HG03354 (cell line): ENCODE data around the gene GNPTAB.
"Not testable (repeated sequence)": the region's sequence is repeated elsewhere in the genome, so short reads cannot be mapped to it uniquely, and the experiment has no call there.

Source experiments
- ATAC-seq: cut with Tn5 transposase; IDR thresholded peaks from one replicate; pipeline ENCODE4 v1.9.1; 2021; ENCODE audit warnings: mild to moderate bottlenecking; ENCODE audit not compliant: unreplicated experiment, poor library complexity, severe bottlenecking

GNPTAB gene

DNA sequence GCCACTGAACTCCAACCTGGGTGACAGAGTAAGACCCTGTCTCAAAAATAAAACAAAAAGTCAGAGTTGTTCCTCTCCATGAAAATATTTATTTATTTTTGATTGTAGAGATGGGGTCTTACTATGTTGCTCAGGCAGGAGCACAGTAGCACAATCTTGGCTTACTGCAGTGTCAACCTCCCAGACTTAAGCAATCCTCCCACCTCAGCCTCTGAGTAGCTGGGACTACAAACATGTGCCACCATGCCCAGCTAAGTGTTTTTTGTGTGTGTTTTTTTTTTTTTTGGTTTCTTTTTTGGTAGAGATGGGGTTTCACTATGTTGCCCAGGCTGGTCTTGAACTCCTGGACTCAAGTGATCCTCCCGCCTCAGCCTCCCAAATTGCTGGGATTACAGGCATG is 18.0 kb downstream of the GNPTAB start:
- not testable (repeated sequence) for ATAC-seq

DNA sequence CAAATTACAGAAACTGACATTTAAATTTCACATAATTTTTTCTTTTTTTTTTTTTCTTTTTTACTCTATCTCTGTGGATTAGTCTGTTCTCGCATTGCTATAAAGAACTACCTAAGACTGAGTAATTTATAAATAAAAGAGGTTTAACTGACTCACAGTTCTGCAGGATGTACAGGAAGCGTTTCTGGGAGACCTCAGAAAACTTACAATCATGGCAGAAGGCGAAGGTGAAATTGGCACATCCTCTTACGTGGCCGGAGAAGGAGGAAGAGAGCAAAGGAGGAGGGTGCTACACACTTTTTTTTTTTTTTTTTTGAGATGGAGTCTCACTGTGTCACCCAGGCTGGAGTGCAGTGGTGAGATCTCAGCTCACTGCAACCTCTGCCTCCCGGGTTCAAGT is 19.4 kb downstream of the GNPTAB start:
- not testable (repeated sequence) for ATAC-seq

DNA sequence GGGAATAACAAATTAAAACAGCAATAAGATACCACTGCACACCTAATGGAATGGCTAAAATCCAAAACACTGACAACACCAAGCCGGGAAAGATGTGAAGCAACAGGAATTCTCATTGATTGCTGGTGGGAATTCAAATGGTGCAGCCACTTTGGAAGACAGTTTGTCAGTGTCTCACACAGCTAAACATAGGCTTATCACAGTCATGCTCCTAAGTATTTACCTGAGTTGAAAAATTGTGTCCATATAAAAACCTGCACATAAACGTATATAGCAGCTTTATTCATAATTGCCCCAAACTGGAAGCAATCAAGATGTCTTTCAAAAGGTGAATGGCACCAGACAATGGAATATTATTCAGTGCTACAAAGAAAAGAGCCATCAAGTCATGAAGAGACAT is 21.6 kb downstream of the GNPTAB start:
- ATAC-seq, result no peak

DNA sequence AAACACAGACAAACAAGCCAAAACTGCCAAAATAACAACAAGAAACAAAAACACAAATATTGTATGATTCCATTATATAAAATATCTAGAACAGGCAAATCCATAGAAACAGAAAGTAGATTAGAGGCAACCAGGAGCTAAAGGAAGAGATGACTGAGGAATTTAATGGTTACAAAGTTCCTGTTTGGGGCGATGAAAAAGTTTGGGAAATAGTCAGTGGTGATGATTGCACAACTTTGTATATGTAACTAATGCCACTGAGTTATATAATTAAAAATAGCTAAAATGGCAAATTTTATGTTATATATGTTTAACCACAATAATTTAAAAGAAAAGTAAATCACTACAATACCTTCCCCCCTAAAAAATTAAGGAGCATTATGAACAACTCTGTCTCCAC is 24.5 kb downstream of the GNPTAB start:
- ATAC-seq, result no peak

DNA sequence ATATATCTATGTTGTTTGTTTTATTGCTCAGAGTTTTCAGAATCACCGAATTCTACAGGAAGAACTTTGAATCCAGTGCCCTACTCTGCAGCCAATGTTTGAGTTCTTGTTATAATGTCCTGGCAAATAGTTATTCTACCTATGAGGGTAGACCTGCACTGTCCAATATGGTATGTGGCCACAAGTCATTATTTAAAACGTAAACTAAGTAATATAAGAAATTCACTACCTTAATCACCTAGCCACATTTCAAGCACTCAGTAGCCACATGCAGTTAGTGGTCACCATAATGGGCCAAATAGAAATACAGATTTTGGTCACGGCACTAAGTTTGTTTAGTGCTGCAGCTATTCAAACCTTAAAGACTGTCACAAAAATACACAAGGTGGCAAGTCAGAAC is 26.4 kb downstream of the GNPTAB start:
- no peak for ATAC-seq

DNA sequence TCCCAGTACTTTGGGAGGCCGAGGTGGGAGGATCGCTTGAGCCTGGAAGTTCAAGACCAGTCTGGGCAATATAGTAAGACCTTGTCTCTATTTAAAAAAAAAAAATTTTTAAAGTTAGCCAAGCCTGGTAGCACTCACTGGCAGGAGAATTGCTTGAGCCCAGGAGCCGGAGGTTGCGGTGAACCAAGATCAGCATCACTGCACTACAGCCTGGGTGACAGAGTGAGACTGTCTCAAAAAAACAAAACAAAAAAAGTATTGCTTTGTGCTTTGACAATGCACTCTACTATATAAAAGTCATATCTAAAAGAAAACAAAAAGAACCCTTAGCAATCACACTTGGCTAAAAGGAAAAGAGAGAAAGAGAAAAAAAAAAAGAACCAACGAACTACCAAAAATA is 26.8 kb downstream of the GNPTAB start:
- no peak for ATAC-seq

DNA sequence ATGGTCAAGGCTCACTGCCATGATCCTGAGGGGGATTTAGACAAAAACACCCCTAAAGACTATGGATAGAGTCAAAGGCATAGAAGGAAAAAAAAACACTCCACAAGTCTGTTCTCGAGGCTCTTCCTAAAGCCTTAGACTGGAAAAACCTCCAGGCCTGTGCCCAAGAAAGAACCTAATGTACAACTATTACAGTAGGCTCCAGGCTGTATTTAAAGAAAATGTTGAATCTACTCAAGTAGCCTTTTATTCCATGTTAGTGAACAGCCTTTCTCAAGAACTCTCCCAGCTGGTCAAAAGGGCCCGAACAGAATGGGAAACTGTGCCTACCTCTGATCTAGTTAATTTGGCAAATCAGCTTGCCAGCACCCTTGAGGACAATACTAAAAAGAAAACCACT is 28.3 kb downstream of the GNPTAB start:
- ATAC-seq, result no peak

DNA sequence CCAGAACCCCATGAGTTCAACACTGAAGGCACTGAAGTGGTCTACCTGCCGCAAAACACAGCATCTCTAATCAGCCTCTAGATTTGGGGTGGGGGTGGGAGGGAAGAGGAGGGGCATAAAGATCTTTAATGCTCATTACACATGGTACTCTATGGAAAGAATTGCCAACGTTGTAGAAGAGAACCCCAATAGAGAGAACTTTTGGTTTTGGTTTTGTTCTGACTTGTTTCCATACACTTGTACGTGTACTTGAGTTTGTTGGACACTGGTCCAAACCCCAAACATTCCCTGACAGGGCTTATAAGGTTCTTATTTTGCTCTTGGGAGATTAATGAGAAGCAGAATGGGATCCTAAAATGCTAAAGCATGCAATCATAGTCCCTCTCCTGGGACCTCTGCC is 31.0 kb downstream of the GNPTAB start:
- ATAC-seq, result peak; percentile 53

DNA sequence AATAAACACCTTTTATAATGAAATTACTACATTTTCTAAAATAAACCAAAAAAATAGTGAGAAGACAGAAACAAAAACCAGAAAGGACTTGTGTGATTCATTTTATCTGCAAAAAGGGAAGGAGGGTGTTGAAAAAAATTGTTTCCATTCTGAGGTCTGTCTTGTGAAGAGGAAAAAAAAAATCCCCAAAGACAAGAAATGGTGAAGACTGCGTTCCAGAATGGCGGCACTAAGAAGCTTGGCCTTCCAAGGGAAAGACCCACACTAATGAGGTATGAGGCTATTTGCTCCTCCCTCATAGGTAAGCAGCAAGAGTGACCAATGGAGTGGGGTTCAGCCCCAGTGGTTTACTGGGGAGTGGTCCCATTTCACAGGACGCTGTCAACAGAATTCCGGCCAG is 35.0 kb downstream of the GNPTAB start:
- no peak for ATAC-seq

DNA sequence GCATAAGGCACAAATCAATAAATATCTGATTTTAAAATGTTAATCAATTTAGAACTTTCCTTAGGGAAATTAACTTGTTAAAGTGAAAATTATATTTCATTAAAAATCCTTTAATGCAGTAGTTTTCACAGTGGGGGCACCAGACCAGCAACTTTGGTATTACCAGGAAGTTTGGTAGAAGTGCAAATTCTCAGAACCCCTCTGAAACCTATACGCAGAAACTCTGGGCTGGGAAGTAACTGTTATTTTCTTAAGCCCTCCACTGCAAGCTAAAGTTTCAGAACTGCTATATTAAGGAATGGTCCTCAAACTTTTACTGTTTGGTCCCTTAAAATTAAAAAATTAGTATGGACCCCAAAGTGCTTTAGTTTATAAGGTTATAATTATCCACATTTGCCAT is 35.7 kb downstream of the GNPTAB start:
- ATAC-seq, result no peak

DNA sequence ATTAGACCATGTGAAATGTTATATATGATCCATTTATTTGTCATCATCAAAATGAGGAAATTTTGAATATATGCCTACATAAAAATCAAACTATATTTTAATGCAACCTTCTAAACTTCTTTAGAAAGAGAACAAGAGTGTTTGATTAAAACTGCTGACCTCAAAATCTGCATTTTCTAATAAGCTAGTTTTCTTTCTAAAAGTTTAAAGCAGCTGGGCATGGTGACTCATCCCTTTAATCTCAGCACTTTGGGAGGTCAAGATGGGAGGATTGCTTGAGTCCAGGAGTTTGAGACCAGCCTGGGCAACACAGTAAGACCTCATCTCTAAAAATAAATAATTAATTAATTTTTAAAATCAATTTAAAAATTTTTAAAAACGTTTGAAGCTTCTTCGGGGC is 36.2 kb downstream of the GNPTAB start:
- no peak for ATAC-seq

DNA sequence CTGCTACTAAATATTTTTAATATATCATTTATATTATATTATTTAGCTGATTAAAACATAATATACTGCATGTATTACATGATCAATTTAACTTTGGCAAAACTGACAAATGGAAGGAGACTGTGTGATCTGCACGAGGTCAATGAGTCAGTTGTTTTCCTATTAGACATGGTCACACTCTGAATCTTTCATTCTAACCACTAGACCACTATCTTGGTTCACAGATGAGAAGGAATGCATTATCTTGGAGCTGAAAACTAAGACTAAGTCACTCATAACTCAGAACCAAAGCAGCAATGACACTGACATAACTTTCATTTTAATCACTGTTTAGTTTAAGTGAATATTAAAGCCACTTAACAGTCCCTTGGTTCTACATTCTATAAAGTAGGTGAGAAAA is 37.4 kb downstream of the GNPTAB start:
- no peak for ATAC-seq

DNA sequence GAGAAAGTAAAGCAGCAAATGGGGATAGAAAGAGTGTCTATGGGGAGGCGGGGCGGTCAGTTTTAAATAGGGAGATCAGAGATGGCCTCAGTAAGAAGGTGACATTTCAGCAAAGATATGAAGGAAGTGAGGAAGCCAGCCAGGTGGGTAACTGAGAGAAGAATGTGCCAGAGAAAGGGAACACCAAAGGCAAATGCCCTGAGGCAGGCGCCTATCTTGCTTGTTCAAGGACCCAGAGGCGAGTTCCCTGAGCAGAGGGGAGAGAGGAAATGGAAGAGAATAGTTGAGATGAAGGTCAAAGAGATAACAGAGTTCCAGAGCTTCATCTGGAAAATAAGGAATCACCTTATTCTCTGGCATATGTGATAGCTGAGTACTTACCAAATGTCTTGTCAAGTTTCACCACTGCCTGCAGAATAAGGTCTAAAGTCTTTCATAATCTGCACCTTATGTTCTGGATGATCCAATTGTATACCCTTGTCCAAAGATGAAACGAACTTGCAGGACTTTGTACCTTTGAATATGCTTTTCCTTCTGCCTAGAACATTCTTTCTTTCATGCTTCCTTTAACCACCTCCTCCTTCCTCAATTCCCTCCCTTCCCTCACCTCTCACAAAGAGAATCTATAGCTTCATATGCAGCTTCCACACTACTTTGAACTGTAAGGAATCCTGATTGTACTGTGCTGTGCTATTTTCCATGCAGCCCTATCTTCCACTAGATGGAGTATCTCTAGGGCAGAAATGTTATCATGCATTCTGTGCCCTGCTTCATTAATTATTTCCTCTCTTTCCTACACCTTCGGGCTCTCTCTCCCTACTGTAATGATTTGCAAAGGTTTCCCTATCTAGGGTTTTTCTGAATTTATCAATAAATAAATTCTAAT is 38.5 kb downstream of the GNPTAB start:
- no peak for ATAC-seq

DNA sequence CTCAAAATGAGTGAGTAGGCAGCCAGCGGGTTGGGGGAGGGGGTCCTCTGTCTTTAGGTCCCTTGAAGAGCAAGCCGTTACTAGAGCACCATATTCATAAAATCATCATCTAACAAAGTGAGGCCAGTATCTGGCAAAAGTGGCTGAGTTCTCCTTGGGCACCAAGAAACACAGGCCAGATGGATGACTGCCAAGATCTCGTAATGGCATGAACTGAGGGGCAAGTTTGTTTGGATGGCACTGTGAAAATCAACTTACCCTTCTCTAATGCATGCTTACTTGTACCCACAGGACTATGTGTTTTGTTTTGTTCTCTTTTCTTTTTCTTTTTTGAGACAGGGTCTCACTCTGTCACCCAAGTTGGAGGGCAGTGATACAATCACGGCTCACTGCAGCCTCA is 41.6 kb downstream of the GNPTAB start:
- ATAC-seq, result no peak

DNA sequence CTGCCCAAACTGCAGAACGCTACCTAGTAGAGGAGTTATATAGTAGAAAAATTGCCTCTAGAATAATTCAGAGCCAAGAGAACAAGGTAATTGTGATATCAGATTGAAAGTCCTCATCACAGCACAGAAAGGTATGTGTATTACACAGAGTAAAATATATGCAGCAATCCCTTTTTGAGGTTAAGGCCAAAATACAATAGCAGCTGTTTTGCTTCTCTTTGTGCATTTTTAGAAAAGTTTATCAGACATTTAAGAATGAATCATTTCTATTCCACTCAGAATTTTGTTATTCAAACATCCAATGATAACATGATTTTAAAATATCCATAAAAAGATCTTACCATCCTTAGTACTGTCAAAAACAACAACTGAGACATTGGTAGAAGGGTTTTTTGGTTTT is 45.1 kb downstream of the GNPTAB start:
- no peak for ATAC-seq

DNA sequence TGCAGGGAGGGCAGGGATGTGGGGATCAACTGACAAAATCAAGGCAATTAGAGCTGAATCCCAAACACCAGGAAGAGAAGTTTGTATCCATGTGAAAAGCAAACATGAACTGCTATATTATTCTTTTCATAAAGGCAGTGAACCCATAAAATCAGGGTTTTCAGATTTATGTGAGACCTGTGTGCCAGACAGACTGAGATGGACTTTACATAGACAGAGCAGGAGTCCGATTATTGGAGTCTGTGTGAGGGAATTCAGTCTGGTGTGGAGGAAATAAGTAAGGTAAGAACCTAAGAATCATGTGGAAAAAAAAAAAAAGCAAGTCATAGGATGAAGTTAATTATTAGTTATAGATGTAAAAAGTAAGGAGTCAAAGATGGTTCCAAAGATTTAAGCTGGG is 46.4 kb downstream of the GNPTAB start:
- ATAC-seq, result no peak

DNA sequence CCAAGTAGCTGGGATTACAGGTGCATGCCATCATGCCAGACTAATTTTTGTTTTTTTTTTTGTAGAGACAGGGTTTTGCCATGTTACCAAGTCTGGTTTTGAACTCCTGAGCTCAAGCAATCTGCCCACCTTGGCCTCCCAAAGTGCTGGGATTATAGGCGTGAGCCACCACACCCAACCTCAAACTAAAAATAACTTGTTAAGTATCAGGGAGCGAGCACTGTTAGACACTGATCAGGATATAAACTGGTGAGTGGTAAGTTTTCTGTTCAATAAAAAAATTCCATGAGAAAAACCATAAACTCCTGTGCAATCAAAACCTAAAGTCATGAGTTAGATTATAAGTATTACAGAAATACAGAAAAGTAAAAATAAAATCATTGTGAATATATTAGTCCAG is 46.9 kb downstream of the GNPTAB start:
- no peak for ATAC-seq

DNA sequence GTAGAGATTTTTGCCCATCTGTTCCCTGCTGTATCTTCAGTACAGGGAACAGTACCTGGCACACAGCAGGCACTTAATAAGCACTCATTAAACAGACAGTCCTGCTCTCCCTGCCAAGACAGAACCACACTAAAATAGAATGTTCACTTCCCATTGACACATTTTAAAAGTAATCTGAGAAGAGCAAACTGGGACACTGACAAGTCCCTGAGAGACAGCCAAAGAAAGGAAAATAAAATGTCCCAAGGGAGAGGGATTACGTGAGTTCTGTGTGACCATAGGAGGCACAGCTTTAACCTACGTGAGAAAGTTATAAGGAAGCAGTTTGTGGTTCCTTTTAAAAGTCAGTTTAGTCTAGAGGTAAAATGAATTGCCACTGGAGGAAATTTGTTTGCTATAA is 47.6 kb downstream of the GNPTAB start:
- no peak for ATAC-seq

DNA sequence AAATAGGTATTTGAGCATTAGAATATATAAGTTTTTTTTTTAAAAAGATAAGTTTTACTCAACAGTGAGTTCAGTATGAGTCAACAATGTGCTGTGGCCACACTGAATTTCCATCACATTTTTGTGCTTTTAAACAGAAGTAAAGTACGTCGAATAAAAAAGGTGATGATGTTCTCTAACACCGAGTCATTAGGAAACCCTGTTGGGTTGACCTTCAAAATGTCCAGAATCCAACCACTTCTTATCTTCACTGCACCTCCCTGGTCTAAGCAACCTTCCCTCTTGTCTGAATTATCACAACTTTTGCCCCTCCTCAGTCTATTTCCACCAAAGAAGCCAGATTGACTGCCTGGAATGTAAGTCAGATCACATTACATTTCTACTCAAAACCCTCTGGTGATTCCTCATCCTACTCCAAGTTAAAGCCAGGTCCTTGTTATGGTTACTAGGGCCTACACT is 48.5 kb downstream of the GNPTAB start:
- ATAC-seq, result no peak

DNA sequence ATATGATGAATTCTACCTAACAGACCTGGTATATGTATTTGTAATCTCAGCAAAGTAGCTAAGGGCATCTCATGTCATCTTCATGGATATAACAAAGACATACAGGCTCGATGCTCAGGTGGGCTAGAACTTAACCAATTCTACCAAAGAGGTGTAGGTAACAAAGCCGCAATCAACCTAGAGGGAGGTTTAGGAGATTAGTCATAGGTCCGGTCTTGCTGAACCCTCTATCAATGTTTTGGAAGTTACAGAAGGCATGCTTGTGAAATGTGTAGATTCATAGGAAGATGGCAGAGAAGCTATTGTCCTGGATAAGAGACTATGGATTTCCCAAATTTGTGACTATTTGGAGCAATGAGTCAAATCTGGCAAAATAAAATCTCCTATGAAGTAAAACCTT is 48.9 kb downstream of the GNPTAB start:
- no peak for ATAC-seq

DNA sequence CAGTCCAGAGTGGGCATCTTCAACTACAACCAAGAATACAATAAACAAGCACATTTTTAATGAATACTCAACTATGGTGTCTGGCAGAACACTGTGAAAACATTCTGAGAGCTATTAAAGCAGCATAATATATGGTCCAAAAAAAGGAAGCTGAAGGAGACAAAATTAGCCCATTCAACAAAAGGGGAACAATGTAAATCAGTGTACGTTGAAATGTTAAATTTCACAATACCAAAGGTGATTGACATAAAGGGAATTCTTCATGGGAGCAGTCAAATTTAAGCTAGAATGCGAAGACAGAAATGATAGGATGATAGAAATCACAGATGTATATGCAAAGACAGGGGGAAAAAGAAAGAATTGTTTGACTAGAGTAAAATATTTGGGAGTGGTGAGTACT is 50.2 kb downstream of the GNPTAB start:
- no peak for ATAC-seq

DNA sequence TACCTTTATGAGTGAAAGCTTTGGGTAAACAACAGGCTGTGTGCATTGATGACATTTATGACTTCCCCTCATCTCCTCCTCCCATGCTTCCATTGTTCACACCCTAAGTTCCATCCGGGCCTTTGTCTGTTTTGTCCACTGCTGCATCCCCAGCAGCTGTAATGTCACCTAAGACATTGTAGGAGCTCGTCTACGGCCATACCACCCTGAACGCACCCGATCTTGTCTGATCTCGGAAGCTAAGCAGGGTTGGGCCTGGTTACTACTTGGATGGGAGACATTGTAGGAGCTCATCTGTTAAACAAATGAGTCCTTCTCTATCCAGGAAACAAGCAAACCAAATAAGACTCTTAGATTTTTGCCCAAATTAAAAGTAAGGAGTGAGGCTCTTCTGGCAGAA is 51.1 kb downstream of the GNPTAB start:
- ATAC-seq, result no peak
